ENCODE results near the gene PPM1L.

Gene PPM1L

DNA sequence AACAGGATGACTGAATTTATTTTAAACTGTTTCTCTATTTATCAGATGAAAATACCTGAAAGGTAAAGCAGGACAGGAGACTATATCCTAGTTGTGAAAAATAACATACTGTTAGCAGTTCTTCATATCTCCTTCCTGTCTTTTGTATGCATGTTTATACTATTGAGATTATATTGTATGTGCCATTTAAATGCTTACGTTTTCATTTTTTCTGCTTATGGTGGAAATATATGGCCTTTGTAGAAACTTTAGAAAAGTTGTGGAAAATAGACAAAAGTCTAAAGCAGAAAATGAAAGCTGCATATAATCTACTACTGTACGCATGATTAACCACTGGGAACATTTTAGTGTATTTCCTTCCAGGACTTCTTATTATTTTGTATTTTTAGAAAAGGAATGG, 2.1 kb upstream of the PPM1L start:
- DNase-seq = no peak
- TF ChIP-seq GATA1 (IDR thresholded peaks at IDR 0.05; ENCODE audit: low read depth, low read length) (no peak), POLR2A (IDR thresholded peaks at IDR 0.05; ENCODE audit: low read length) (no peak)

GRCh38 chr3:160754371-160754854, 1.6 kb upstream of the PPM1L start:
- TF ChIP-seq GATA1 (IDR thresholded peaks at IDR 0.05; ENCODE audit: low read depth, low read length) = no peak
- no peak for TF ChIP-seq POLR2A (IDR thresholded peaks at IDR 0.05; ENCODE audit: low read length)

DNA sequence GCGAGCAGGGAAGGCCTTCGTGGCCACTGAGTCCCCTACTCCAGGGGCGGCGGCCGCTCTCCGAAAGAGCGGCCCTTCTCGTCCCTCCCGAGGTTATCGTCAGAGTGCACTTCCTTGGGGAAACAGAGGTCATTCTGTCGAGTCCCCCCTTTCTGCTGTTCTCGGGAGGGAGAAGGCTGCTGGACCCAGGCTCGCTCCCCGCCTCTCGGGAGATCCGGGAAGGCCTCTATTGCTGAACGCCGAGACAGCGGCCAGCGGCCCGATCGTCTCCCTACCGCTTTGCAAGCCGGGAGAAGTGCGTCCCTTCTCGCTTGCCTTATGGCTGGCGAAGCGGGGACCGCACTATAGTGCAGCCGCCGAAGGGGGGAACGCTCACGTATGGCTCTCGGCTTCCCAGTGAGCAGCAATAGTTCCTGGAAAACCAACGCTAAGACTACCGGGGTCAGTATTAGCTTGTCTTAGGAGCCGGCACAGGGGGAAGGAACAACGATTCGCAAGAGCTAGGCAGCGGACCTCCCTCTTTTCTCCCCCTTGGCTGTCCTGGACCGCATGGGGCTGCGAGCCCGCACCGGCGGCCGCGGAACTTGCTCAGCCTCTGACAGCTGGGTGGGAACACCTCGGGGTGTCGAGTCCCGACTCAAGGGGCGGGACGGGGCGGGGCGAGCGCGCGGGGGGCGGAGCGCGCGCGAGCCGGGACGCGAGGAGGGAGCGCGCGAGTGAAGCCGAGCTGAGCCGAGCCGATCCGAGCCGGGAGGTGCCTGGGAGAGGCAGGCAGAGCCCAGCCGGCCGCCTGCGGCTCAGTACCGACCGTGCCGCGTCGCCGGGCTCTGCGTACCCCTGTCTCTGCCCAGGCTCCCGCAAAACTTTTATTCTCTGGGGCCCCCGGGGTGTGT, 930 bp upstream of the PPM1L start:
- peak; percentile 93 to 95 for DNase-seq

More at GRCh38 chr3:160754371-160754854, 1.6 kb upstream of the PPM1L start:
- DNase-seq = peak; percentile 60 to 73

DNA sequence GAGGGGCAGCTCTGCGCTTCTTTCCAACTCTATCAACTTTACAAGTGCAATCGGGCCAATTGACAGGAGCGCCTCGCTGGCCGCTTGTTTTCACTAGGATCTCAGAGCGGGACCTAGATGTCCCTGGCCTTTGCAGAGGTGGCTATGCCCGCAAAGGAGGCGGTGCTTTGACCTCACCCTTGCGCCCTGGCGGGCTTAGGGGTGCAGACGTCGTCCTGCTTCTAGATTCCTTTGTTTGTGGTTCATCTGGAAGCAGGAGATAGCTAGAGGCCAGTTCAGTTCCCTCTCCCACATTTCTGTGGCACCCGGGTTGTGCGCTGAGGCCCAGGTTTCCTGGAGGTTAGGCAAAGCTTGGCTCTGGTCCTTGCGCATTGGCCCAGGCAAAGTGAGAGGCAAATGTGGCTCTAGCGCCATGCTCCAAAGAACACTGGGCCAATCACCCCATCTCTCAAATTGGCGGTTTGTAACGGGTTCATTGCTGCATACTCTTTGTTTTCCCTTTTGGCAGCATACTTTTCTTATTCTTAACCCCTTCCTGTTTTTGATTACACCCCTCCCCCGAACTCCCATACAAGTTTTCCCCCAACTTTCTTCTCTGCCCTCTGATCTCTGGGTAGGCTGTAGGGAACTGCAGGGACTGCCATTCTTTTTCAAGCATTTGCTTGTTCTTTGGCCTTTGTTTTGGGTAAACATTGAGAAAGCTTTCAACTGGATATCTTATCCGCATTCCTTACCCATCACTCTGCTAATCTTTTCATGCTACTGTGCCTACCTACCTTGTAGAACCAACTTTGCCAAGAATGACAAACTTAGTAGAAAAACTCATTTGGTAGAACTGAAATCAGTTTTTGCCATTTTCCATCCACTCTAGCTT, 1.4 kb downstream of the PPM1L start:
- peak; percentile 8 to 27 for DNase-seq
- TF ChIP-seq GATA1 (IDR thresholded peaks at IDR 0.05; ENCODE audit: low read depth, low read length) = no peak
- TF ChIP-seq POLR2A (IDR thresholded peaks at IDR 0.05; ENCODE audit: low read length) = no peak

More for the DNA sequence above, 930 bp upstream of the PPM1L start:
- TF ChIP-seq POLR2A (IDR thresholded peaks at IDR 0.05; ENCODE audit: low read length) = peak; percentile 90
- no peak for TF ChIP-seq GATA1 (IDR thresholded peaks at IDR 0.05; ENCODE audit: low read depth, low read length)

DNA sequence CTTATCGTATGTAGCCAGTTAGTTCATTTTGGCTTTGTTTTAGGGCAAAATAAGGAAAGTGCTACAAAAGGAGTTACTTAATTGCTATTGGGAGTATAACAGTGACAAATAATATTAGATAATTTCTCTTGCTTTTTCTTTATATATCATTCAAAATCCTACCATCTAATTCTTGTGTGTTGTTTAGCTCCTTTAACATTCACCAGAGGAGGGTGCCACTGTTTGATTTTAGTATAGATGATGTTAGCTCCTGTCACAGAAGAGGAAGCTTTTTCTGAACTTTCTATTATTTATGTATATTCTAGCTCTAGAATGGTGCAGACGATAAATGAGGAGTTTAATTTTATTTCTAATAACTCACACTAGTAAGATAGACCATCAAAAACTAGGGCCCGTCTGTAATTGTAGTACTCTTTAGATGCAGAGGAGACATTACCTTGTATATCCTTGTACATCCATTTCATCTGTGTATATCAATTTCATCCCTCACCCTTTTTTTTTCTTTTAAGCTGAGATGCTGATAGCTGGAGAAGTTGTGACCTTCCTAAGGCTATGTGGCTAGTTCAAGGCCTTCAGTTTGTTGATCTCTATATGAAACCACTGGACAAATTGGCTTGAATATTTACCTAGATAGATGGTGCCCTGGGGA, 3.0 kb downstream of the PPM1L start:
- TF ChIP-seq GATA1 (IDR thresholded peaks at IDR 0.05; ENCODE audit: low read depth, low read length) (no peak), POLR2A (IDR thresholded peaks at IDR 0.05; ENCODE audit: low read length) (no peak)

DNA sequence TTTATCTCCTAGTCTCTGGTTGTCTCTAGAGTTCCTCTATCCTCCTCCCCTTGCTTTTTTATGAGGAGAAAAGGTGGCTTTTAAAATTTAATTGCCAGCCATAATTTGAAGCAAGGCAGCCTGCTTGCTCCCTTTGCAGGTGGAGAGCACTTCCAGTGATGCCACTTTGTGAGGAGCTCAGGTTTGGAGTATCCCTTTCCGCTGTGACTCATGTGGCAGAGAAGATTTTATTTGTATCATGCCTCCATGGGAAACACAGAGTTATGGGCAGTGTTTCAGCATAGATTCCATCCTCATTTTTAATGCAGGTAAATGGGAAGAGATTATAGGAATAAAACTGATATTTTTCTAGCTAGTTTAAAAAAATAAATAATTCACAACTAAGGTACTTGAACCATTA, 7.0 kb downstream of the PPM1L start:
- TF ChIP-seq GATA1 (IDR thresholded peaks at IDR 0.05; ENCODE audit: low read depth, low read length) (no peak), POLR2A (IDR thresholded peaks at IDR 0.05; ENCODE audit: low read length) (no peak)
- DNase-seq = no peak

More for the DNA sequence above, 3.0 kb downstream of the PPM1L start:
- no peak for DNase-seq

GRCh38 chr3:160765211-160765610, 9.2 kb downstream of the PPM1L start:
- DNase-seq = no peak
- TF ChIP-seq POLR2A (IDR thresholded peaks at IDR 0.05; ENCODE audit: low read length) (no peak), GATA1 (IDR thresholded peaks at IDR 0.05; ENCODE audit: low read depth, low read length) (no peak)

DNA sequence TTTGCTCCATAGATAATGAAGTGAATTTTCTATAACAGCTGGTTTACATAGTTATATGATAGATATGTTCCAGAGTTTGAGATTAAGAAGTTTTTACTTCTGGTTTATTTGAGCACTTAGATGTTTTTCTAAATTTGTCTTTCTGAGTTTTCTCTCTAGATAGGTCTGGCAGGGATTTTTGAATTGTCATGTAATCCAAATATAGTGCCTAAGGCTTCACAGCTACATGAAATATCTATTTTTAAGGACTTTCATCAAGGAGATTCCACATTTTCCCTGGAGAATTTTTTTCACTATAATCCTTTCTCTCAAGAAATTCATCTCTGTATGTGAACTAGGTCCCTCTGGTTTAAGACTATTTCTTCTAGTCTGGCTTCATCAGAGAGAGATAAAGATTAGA, 12.0 kb downstream of the PPM1L start:
- no peak for TF ChIP-seq POLR2A (IDR thresholded peaks at IDR 0.05; ENCODE audit: low read length)
- no peak for TF ChIP-seq GATA1 (IDR thresholded peaks at IDR 0.05; ENCODE audit: low read depth, low read length)

GRCh38 chr3:160768918-160769317, 12.9 kb downstream of the PPM1L start:
- TF ChIP-seq GATA1 (IDR thresholded peaks at IDR 0.05; ENCODE audit: low read depth, low read length) = no peak
- TF ChIP-seq POLR2A (IDR thresholded peaks at IDR 0.05; ENCODE audit: low read length) = no peak

More for the DNA sequence above, 12.0 kb downstream of the PPM1L start:
- DNase-seq = no peak

DNA sequence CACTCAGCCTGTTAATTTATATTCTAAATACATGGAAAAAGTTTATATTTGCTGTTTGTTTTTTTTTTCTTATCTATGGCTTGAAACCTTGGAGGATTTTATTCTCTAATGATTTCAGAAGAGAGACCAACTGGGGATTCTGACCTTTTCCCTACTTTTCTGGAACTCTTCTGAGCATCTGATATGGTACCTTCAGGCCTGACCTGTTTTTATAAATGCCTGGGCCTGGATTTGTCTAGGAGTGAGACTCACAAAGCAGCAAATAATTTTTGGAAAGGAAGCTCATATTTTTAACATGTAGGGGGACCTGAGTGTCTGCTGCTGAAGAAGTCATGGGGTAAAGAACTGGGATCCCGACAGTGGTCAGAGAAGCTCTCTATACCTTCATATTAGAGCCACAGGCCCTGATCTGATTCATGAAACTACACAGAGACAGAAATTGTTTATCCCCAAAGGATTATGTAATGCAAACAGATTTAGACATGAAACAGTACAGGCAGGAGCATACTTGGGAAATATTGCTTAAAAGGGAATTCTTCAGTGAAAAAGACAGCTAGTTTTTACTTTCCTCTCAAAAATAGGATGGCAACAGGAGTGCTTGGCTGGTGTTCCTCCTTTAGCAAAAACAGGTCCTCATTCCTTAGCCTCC, 15.9 kb downstream of the PPM1L start:
- no peak for DNase-seq
- no peak for TF ChIP-seq GATA1 (IDR thresholded peaks at IDR 0.05; ENCODE audit: low read depth, low read length)
- TF ChIP-seq POLR2A (IDR thresholded peaks at IDR 0.05; ENCODE audit: low read length) = no peak

More at GRCh38 chr3:160768918-160769317, 12.9 kb downstream of the PPM1L start:
- DNase-seq = no peak

- TF ChIP-seq GATA1 (IDR thresholded peaks at IDR 0.05; ENCODE audit: low read depth, low read length) (no peak), POLR2A (IDR thresholded peaks at IDR 0.05; ENCODE audit: low read length) (no peak)
- DNase-seq = no peak
Measured at GRCh38 chr3:160773722-160774121, 17.7 kb downstream of the PPM1L start.

DNA sequence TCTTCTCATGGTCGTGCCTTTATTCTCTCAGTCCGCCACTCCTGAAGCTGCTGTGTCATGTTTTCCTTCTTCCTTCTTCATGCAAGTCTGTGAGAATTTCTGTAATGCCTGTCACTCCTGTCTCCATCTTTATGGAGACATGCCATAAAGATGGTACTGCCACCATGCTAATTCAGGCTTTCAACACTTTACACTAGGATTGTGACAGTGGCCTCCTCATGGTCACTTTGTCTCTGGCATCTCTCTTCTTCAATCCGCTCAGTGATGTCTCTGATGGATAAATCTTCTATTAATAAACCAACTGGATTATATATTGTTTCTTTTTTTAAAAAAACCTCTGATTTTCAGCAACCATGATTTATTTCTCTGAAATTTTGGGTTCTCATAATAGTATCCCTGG, 18.1 kb downstream of the PPM1L start:
- DNase-seq = no peak
- no peak for TF ChIP-seq POLR2A (IDR thresholded peaks at IDR 0.05; ENCODE audit: low read length)
- no peak for TF ChIP-seq GATA1 (IDR thresholded peaks at IDR 0.05; ENCODE audit: low read depth, low read length)

DNA sequence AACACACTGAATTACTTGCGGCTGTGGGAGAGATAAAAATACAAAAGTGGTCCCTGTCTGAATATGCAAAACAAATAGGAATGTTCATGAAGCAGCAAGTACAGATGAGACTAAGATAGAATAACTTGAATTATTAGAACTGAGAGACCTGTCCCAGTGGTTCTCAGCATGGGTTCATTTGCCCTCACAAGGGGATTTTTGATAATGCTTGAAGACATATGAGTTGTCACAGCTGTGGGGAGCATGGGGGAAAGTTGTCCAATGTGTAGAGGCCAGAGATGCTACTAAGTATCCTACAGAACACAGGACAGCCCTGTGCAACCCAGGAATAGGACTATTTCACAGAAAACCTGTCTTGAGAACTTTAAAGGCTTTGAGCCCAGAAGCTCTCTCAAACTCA, 22.4 kb downstream of the PPM1L start:
- DNase-seq = no peak
- TF ChIP-seq GATA1 (IDR thresholded peaks at IDR 0.05; ENCODE audit: low read depth, low read length) (no peak), POLR2A (IDR thresholded peaks at IDR 0.05; ENCODE audit: low read length) (no peak)

Measured in erythroblast (primary cell).